ENCODE data around the gene KDM8. TPM values are rescaled to one million over a fixed set of nuclear protein-coding genes. Genes with fewer than 3 reads are reported as not detected.
A peak's percentile ranks its signal among the peaks of the same experiment; 100 is the strongest.

KDM8 gene
- polyA plus RNA-seq, 4 donors, result 8.1 to 12.0 (median 9.3) TPM

GRCh38 chr16:27214084-27214961 lies 11.0 kb downstream of the KDM8 start:
- DNase-seq (ENCODE audit: low read depth in 4 of 4, low spot score in 2 of 4), result no peak

- no peak for DNase-seq (ENCODE audit: low read depth in 4 of 4, low spot score in 2 of 4)
Measured at GRCh38 chr16:27215660-27216059, 12.3 kb downstream of the KDM8 start.

GRCh38 chr16:27216297-27216885 lies 13.1 kb downstream of the KDM8 start:
- no peak for DNase-seq (ENCODE audit: low read depth in 4 of 4, low spot score in 2 of 4)

GRCh38 chr16:27217256-27217655 lies 13.9 kb downstream of the KDM8 start:
- DNase-seq (ENCODE audit: low read depth in 4 of 4, low spot score in 2 of 4), result peak in 3 of 4 donors; percentile 46 to 62 (median 59)

- no peak for DNase-seq (ENCODE audit: low read depth in 4 of 4, low spot score in 2 of 4)
Measured at GRCh38 chr16:27218756-27219155, 15.4 kb downstream of the KDM8 start.

GRCh38 chr16:27219161-27219560 lies 15.8 kb downstream of the KDM8 start:
- DNase-seq (ENCODE audit: low read depth in 4 of 4, low spot score in 2 of 4), result no peak

- no peak for DNase-seq (ENCODE audit: low read depth in 4 of 4, low spot score in 2 of 4)
Measured at GRCh38 chr16:27220120-27220519, 16.8 kb downstream of the KDM8 start.

GRCh38 chr16:27220527-27220926 lies 17.2 kb downstream of the KDM8 start:
- DNase-seq (ENCODE audit: low read depth in 4 of 4, low spot score in 2 of 4), result no peak

- DNase-seq (ENCODE audit: low read depth in 4 of 4, low spot score in 2 of 4), result no peak
Measured at GRCh38 chr16:27220991-27221390, 17.7 kb downstream of the KDM8 start.

- no peak for DNase-seq (ENCODE audit: low read depth in 4 of 4, low spot score in 2 of 4)
Measured at GRCh38 chr16:27221576-27222248, 18.4 kb downstream of the KDM8 start.

- peak in 1 of 4 donors; percentile 43 for DNase-seq (ENCODE audit: low read depth in 4 of 4, low spot score in 2 of 4)
Measured at GRCh38 chr16:27222249-27223225, 19.2 kb downstream of the KDM8 start.

- no peak for DNase-seq (ENCODE audit: low read depth in 4 of 4, low spot score in 2 of 4)
Measured at GRCh38 chr16:27223226-27223610, 19.9 kb downstream of the KDM8 start.

GRCh38 chr16:27223701-27224100 lies 20.4 kb downstream of the KDM8 start:
- no peak for DNase-seq (ENCODE audit: low read depth in 4 of 4, low spot score in 2 of 4)

- no peak for DNase-seq (ENCODE audit: low read depth in 4 of 4, low spot score in 2 of 4)
Measured at GRCh38 chr16:27224271-27224737, 21.0 kb downstream of the KDM8 start.

GRCh38 chr16:27224741-27225300 lies 21.5 kb downstream of the KDM8 start:
- DNase-seq (ENCODE audit: low read depth in 4 of 4, low spot score in 2 of 4), result no peak

- DNase-seq (ENCODE audit: low read depth in 4 of 4, low spot score in 2 of 4), result no peak
Measured at GRCh38 chr16:27225536-27226360, 22.4 kb downstream of the KDM8 start.

GRCh38 chr16:27226476-27226875 lies 23.1 kb downstream of the KDM8 start:
- DNase-seq (ENCODE audit: low read depth in 4 of 4, low spot score in 2 of 4), result no peak

GRCh38 chr16:27226976-27227705 lies 23.8 kb downstream of the KDM8 start:
- no peak for DNase-seq (ENCODE audit: low read depth in 4 of 4, low spot score in 2 of 4)

Data from left renal cortex interstitium (tissue), 4 donors.